ENCODE measurements around the gene SCRN3. TPM values are rescaled to one million over a fixed set of nuclear protein-coding genes. Genes with fewer than 3 reads are reported as not detected.

The SCRN3 gene, protein sequence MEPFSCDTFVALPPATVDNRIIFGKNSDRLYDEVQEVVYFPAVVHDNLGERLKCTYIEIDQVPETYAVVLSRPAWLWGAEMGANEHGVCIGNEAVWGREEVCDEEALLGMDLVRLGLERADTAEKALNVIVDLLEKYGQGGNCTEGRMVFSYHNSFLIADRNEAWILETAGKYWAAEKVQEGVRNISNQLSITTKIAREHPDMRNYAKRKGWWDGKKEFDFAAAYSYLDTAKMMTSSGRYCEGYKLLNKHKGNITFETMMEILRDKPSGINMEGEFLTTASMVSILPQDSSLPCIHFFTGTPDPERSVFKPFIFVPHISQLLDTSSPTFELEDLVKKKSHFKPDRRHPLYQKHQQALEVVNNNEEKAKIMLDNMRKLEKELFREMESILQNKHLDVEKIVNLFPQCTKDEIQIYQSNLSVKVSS
- 10 to 100 TPM; 14.5 to 27.7 (median 20.4) TPM for total RNA-seq

DNA sequence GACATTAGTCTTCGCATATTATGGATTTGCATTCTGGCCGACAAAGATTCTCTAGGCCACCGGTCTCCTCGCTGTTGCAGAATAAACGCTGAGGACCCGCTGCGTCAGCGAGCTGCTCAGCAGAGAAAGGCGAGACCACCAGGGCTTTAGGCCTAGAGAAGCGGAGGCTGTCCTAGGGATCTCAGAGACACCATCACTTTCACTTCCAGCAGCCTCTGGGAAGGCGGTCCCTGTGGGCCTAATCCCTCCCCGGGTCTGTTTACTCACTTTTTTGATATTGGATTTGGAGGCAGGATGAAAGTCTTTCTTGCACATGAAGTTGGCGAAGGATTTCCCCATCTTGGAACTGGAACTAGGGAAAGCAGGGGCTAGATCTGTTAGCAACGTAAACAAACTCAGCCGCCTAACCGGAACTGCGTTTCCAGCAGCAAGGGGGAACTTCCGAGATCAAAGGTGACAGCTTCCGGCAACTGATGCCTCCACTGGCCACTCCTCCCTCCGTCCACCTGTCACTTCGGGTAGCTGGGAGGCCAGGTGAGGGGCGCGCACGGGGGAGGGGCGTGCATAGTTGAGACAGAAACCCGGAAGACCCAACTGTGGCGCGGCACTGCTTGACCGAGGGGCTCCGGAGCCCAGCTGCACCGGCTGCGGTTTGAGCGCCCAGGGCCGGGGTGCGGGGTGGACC is at the start of gene SCRN3:
TSS of gene SCRN3 (plus strand) at position 447 of the 685 bp plus-strand sequence. CDS start 2,554 bp downstream, outside the sequence.
- 1% methylated on average over 23 of the region's 35 CpGs for WGBS
- peaks cover 0 to 19% (median 11%) of the 10 kb centered on the region in 4 donors for H3K36me3 ChIP-seq
- H3K4me3 ChIP-seq, result peak within 1 kb of the TSS; percentile 75 to 83 (median 80)
- H3K4me1 ChIP-seq, result peaks cover 33 to 43% (median 37%) of the 10 kb centered on the region in 4 donors
- H3K27me3 ChIP-seq, result no peaks in the 10 kb centered on the region
- peak; percentile 57 for TF ChIP-seq EP300 (IDR thresholded peaks at IDR 0.05)
- no peak for TF ChIP-seq POLR2A (IDR thresholded peaks at IDR 0.05; ENCODE audit: low read depth)
- TF ChIP-seq, protein P1, sequence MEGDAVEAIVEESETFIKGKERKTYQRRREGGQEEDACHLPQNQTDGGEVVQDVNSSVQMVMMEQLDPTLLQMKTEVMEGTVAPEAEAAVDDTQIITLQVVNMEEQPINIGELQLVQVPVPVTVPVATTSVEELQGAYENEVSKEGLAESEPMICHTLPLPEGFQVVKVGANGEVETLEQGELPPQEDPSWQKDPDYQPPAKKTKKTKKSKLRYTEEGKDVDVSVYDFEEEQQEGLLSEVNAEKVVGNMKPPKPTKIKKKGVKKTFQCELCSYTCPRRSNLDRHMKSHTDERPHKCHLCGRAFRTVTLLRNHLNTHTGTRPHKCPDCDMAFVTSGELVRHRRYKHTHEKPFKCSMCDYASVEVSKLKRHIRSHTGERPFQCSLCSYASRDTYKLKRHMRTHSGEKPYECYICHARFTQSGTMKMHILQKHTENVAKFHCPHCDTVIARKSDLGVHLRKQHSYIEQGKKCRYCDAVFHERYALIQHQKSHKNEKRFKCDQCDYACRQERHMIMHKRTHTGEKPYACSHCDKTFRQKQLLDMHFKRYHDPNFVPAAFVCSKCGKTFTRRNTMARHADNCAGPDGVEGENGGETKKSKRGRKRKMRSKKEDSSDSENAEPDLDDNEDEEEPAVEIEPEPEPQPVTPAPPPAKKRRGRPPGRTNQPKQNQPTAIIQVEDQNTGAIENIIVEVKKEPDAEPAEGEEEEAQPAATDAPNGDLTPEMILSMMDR (IDR thresholded peaks at IDR 0.05), result peak in 1 of 3 experiments; percentile 2
- TF ChIP-seq POLR2AphosphoS5 (IDR thresholded peaks at IDR 0.05), result peak; percentile 67 to 71
- intact Hi-C loops (cut with DNase I), result no loop called here
- H3K9me3 ChIP-seq, result no peaks in the 10 kb centered on the region
- peak; percentile 95 for DNase-seq (ENCODE audit: extremely low spot score)
- H3K27ac ChIP-seq (replicated peaks in 1 of 4), result peak within 1 kb of the TSS; percentile 76 to 88 (median 86)

DNA sequence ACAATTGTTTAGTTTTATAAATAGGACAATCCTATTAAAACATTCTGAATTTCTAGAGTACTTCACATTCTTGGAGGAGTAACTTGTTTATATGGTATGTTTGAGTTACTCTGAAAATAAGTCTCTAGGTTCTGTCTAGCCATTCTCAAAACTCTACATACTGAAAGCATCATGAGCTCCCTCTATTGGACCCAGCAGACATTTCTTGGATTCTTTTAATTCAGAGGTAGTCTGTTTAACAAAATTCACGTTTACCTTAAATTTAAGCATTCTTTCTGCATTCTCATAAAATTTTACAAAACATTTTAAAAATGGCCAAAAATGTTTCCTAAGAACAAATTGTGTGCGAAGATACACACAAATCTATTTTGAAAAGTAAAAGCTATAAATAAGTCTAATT is 45.5 kb upstream of the SCRN3 start:
- Histone ChIP-seq H3K4me3 (no peak overlapping the region), H3K4me1 (no peaks in the 10 kb centered on the region), H3K36me3 (peaks cover 16 to 44% (median 27%) of the 10 kb centered on the region in 4 donors), H3K27ac (replicated peaks in 1 of 4) (no peak overlapping the region), H3K9me3 (no peaks in the 10 kb centered on the region), H3K27me3 (peaks cover 0 to 3% (median 0%) of the 10 kb centered on the region in 4 donors)
- DNase-seq (ENCODE audit: extremely low spot score), result no peak
- TF ChIP-seq, protein P1 (IDR thresholded peaks at IDR 0.05), result peak in 1 of 3 experiments; percentile 15
- TF ChIP-seq EP300 (IDR thresholded peaks at IDR 0.05), result no peak
- WGBS, result 86% methylated on average over 2 of the region's 2 CpGs
- intact Hi-C loops (cut with DNase I), result no loop called here

DNA sequence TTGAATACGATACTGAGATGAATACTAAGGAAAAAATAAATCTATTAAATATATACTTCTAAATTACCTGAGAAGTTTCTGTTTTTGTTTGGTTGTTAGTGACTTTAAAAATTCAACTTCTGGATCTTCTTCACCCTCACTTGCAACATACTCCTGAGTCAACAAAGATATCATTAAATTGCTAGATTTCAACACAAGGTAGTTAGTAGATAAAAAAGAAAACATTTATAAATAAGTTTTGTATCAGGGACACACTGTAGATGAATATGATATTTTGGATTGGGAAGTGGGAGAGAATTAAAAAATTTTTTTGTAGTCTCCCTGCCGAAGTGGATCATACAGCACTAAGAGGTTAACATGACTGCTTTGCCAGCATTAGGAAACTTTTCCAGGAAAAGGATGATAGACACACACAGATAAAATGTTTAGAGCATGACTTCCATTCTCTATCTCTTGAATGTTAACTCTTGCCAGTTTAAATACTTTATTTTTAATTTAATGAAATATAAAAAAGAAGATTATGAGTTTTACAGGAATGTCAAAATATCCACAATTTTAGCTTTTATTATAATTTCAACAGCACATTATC is 44.8 kb upstream of the SCRN3 start:
- H3K4me3 ChIP-seq, result no peak overlapping the region
- no peaks in the 10 kb centered on the region for H3K4me1 ChIP-seq
- intact Hi-C loops (cut with DNase I), result no loop called here
- H3K36me3 ChIP-seq, result peaks cover 16 to 45% (median 27%) of the 10 kb centered on the region in 4 donors
- WGBS, result 93% methylated on average over 2 of the region's 2 CpGs
- no peak overlapping the region for H3K27ac ChIP-seq (replicated peaks in 1 of 4)
- no peaks in the 10 kb centered on the region for H3K9me3 ChIP-seq
- H3K27me3 ChIP-seq, result no peaks in the 10 kb centered on the region
- TF ChIP-seq EP300 (IDR thresholded peaks at IDR 0.05) (no peak), POLR2AphosphoS5 (IDR thresholded peaks at IDR 0.05) (no peak), POLR2A (IDR thresholded peaks at IDR 0.05; ENCODE audit: low read depth) (no peak)
- TF ChIP-seq, protein P1 (IDR thresholded peaks at IDR 0.05), result no peak
- DNase-seq (ENCODE audit: extremely low spot score), result no peak

DNA sequence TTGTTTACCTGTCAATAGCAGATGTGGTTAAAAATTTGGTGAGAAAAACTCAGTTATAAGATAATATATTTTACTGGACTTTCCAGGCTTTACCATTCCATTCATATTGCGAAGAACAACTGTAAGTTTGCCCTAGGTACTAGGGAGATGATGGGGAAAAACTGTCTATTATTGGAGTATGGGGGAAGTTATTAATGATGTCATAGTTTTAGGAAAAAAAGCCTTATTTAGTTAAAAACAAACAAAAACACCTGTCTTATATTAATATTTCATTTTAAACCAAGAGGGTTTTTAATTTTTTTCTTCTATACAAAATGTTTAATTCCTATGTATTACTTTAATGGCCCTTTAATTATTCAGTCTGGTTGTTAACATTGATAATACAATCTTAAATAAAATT is 42.5 kb upstream of the SCRN3 start:
- no peaks in the 10 kb centered on the region for H3K27me3 ChIP-seq
- DNase-seq (ENCODE audit: extremely low spot score), result no peak
- H3K4me1 ChIP-seq, result peaks cover 0 to 5% (median 2%) of the 10 kb centered on the region in 4 donors
- H3K4me3 ChIP-seq, result no peak overlapping the region
- TF ChIP-seq POLR2A (IDR thresholded peaks at IDR 0.05; ENCODE audit: low read depth) (no peak), POLR2AphosphoS5 (IDR thresholded peaks at IDR 0.05) (no peak)
- TF ChIP-seq, protein P1 (IDR thresholded peaks at IDR 0.05), result no peak
- intact Hi-C loops (cut with DNase I), result no loop called here
- peaks cover 12 to 41% (median 21%) of the 10 kb centered on the region in 4 donors for H3K36me3 ChIP-seq
- no peaks in the 10 kb centered on the region for H3K9me3 ChIP-seq
- WGBS, result 100% methylated on average over 1 of the region's 1 CpG
- no peak overlapping the region for H3K27ac ChIP-seq (replicated peaks in 1 of 4)

All from esophagus muscularis mucosa (tissue), 4 donors.